Aorta (tissue), 5 donors: ENCODE measurements around the gene ADGRB2. TPM values are rescaled to one million over a fixed set of nuclear protein-coding genes. Genes with fewer than 3 reads are reported as not detected.

Source experiments
- ATAC-seq: fragments of 200-7000 bp; cut with Tn5 transposase; one replicate; pipeline ENCODE4 v1.9.1; 2022; ENCODE audit warnings: moderate library complexity; ENCODE audit not compliant: low FRiP score
- DNase-seq, 2 donors: peaks; one replicate each; pipeline ENCODE4 v3.0.0-alpha.2; 2020
- H3K27ac ChIP-seq, 2 donors: one replicate each; pipeline ENCODE4 v1.5.1; 2013; ENCODE audit warnings: low read length in 2 of 2, mild to moderate bottlenecking in 2 of 2, moderate library complexity in 2 of 2, control low read depth in 1 of 2, inconsistent platforms in 1 of 2, low read depth in 1 of 2
- H3K27me3 ChIP-seq, 2 donors: one replicate each; pipeline ENCODE4 v1.6.1; 2013; ENCODE audit warnings: control low read depth in 1 of 2, low read length in 1 of 2, mild to moderate bottlenecking in 1 of 2, moderate library complexity in 1 of 2; ENCODE audit not compliant: insufficient read depth in 2 of 2, control insufficient read depth in 1 of 2
- H3K36me3 ChIP-seq, 2 donors: one replicate each; pipeline ENCODE4 v1.6.1; 2013; ENCODE audit warnings: control low read depth in 1 of 2, low read length in 1 of 2, mild to moderate bottlenecking in 1 of 2; ENCODE audit not compliant: insufficient read depth in 2 of 2, control insufficient read depth in 1 of 2
- H3K4me1 ChIP-seq, 2 donors: one replicate each; pipeline ENCODE4 v1.6.1; 2013; ENCODE audit warnings: low read length in 2 of 2, control low read depth in 1 of 2, mild to moderate bottlenecking in 1 of 2, moderate library complexity in 1 of 2; ENCODE audit not compliant: insufficient read depth in 2 of 2, control insufficient read depth in 1 of 2
- H3K4me3 ChIP-seq, 2 donors: one replicate each; pipeline ENCODE4 v1.5.1; 2013; ENCODE audit warnings: low read length in 2 of 2, control low read depth in 1 of 2, mild to moderate bottlenecking in 1 of 2
- H3K9me3 ChIP-seq: one replicate; pipeline ENCODE4 v1.6.1; 2013; ENCODE audit warnings: mild to moderate bottlenecking, low read length; ENCODE audit not compliant: control insufficient read depth
- WGBS, 2 donors: extraction: QIAGEN DNeasy Blood & Tissue Kit; methylation state at CpG; one replicate each; pipeline ENCODE4 v1.1.7; 2013; 5-methylcytosine and 5-hydroxymethylcytosine counted together
- intact Hi-C, 2 donors: fragments of 100-400 bp; cut with DNase I; formaldehyde crosslinking; loops; one replicate each; pipeline versions ENCODE4 v1.14.2 to v1.15.0; 2022
- polyA plus RNA-seq, 2 donors: library from polyadenylated mRNA; stranded (reverse); fragments of 200-250 nt; gene quantifications; one replicate each; pipeline ENCODE4 v1.2.3, GENCODE V29; 2013
- total RNA-seq, 2 donors: library from RNA; stranded (reverse); fragmentation: NEBNext Ultra II Directional; extraction: Animal tissue kit (Norgen Biotek cat#: 25700); gene quantifications; one replicate each; pipeline ENCODE4 v1.2.1, GENCODE V29; 2021
- donor health status: healthy with polysubstance abuse.
- donor health status: Bipolar disorder and iron deficiency.
- donor health status: DM: no; HTN: no; CAD: no.
- donor health status: DM: no; HTN: no; CAD: no.
- donor health status: DM: yes; HTN: yes; CAD: no.

The ADGRB2 gene
- total and polyA plus RNA-seq, 4 donors = 1.8 to 4.6 (median 2.1) TPM

- H3K27me3 ChIP-seq = no peaks in the 10 kb centered on the region
Measured at GRCh38 chr1:31763671-31764311, 349 bp downstream of the ADGRB2 start.

GRCh38 chr1:31762726-31763670 lies 1.1 kb downstream of the ADGRB2 start:
- H3K27ac ChIP-seq = no peak overlapping the region
- ATAC-seq (peak; percentile 45), DNase-seq (peak; percentile 73 to 89)
- intact Hi-C loops = no loop called here
- H3K4me3 ChIP-seq = peak overlapping the region; percentile 31 to 47
- H3K36me3 ChIP-seq = no peaks in the 10 kb centered on the region
- WGBS, 2 donors = 0 to 1% methylated on average over 43 to 60 of the region's 60 CpGs
- H3K4me1 ChIP-seq = no peaks in the 10 kb centered on the region
- no peaks in the 10 kb centered on the region for H3K9me3 ChIP-seq
- no peaks in the 10 kb centered on the region for H3K27me3 ChIP-seq

More at GRCh38 chr1:31763671-31764311, 349 bp downstream of the ADGRB2 start:
- 0% methylated on average over 24 to 93 of the region's 93 CpGs for WGBS, 2 donors
- H3K4me1 ChIP-seq = no peaks in the 10 kb centered on the region
- peak overlapping the region; percentile 32 to 47 for H3K4me3 ChIP-seq
- no peaks in the 10 kb centered on the region for H3K9me3 ChIP-seq
- no peaks in the 10 kb centered on the region for H3K36me3 ChIP-seq
- DNase-seq (no peak), ATAC-seq (no peak)
- intact Hi-C loops = no loop called here
- no peak overlapping the region for H3K27ac ChIP-seq

GRCh38 chr1:31762323-31762722 lies 1.8 kb downstream of the ADGRB2 start:
- H3K27ac ChIP-seq = no peak overlapping the region
- intact Hi-C loops = no loop called here
- ATAC-seq (no peak), DNase-seq (no peak)
- no peak overlapping the region for H3K4me3 ChIP-seq
- H3K4me1 ChIP-seq = no peaks in the 10 kb centered on the region
- no peaks in the 10 kb centered on the region for H3K27me3 ChIP-seq
- H3K9me3 ChIP-seq = no peaks in the 10 kb centered on the region
- no peaks in the 10 kb centered on the region for H3K36me3 ChIP-seq
- 26 to 29% methylated on average over 7 of the region's 7 CpGs for WGBS, 2 donors

GRCh38 chr1:31761883-31762282 lies 2.3 kb downstream of the ADGRB2 start:
- no peaks in the 10 kb centered on the region for H3K27me3 ChIP-seq
- intact Hi-C loops = no loop called here
- ATAC-seq (no peak), DNase-seq (no peak)
- no peaks in the 10 kb centered on the region for H3K36me3 ChIP-seq
- H3K9me3 ChIP-seq = no peaks in the 10 kb centered on the region
- no peak overlapping the region for H3K4me3 ChIP-seq
- WGBS, 2 donors = 51 to 52% methylated on average over 6 of the region's 6 CpGs
- H3K4me1 ChIP-seq = no peaks in the 10 kb centered on the region
- H3K27ac ChIP-seq = no peak overlapping the region

- 1 to 2% methylated on average over 52 to 63 of the region's 63 CpGs for WGBS, 2 donors
- H3K4me3 ChIP-seq = peak overlapping the region; percentile 51 to 65
- no peaks in the 10 kb centered on the region for H3K4me1 ChIP-seq
- peak; percentile 69 for ATAC-seq
- H3K9me3 ChIP-seq = no peaks in the 10 kb centered on the region
- DNase-seq = peak; percentile 86 to 92
- intact Hi-C loops = no loop called here
- no peaks in the 10 kb centered on the region for H3K36me3 ChIP-seq
- H3K27ac ChIP-seq = no peak overlapping the region
- H3K27me3 ChIP-seq = no peaks in the 10 kb centered on the region
Measured at GRCh38 chr1:31760471-31761470, 3.4 kb downstream of the ADGRB2 start.

- H3K4me1 ChIP-seq = no peaks in the 10 kb centered on the region
Measured at GRCh38 chr1:31759298-31760023, 4.7 kb downstream of the ADGRB2 start.

GRCh38 chr1:31758823-31759222 lies 5.3 kb downstream of the ADGRB2 start:
- Histone ChIP-seq H3K4me3 (no peak overlapping the region), H3K27ac (no peak overlapping the region), H3K36me3 (no peaks in the 10 kb centered on the region), H3K27me3 (no peaks in the 10 kb centered on the region), H3K4me1 (no peaks in the 10 kb centered on the region), H3K9me3 (no peaks in the 10 kb centered on the region)
- WGBS, 2 donors = 94 to 97% methylated on average over 7 of the region's 7 CpGs
- DNase-seq = no peak
- ATAC-seq = no peak
- intact Hi-C loops = no loop called here

More at GRCh38 chr1:31759298-31760023, 4.7 kb downstream of the ADGRB2 start:
- H3K36me3 ChIP-seq = no peaks in the 10 kb centered on the region
- H3K9me3 ChIP-seq = no peaks in the 10 kb centered on the region
- WGBS, 2 donors = 84% methylated on average over 10 of the region's 10 CpGs
- H3K27me3 ChIP-seq = no peaks in the 10 kb centered on the region
- DNase-seq = no peak
- no peak for ATAC-seq
- intact Hi-C loops = no loop called here
- H3K27ac ChIP-seq = no peak overlapping the region
- no peak overlapping the region for H3K4me3 ChIP-seq

GRCh38 chr1:31757989-31758388 lies 6.2 kb downstream of the ADGRB2 start:
- Histone ChIP-seq H3K4me1 (no peaks in the 10 kb centered on the region), H3K4me3 (no peak overlapping the region), H3K9me3 (no peaks in the 10 kb centered on the region), H3K36me3 (no peaks in the 10 kb centered on the region), H3K27ac (no peak overlapping the region), H3K27me3 (no peaks in the 10 kb centered on the region)
- DNase-seq = no peak
- intact Hi-C loops = no loop called here
- 97 to 98% methylated on average over 6 of the region's 6 CpGs for WGBS, 2 donors
- no peak for ATAC-seq
